Keratinocyte (primary cell): Measurements from ENCODE around the gene ERC2. TPM values are rescaled to one million over a fixed set of nuclear protein-coding genes. Genes with fewer than 3 reads are reported as not detected.

Experiments
- DNase-seq: peaks from one replicate; pipeline ENCODE4 v3.0.0-alpha.2; 2011; ENCODE audit warnings: low read depth, missing footprints, low spot score
- FAIRE-seq: peaks from 2 replicates; lab custom pipeline; 2011; peaks lifted over from hg19 to GRCh38; lab: Jason Lieb, UNC
- H2AFZ ChIP-seq: 2 replicates; pipeline ENCODE4 v1.6.0; 2012; ENCODE audit warnings: low read length, control low read depth, inconsistent platforms; ENCODE audit not compliant: control insufficient read depth
- H3K27ac ChIP-seq: 2 replicates; pipeline ENCODE4 v1.5.1; 2011; ENCODE audit warnings: low read length; ENCODE audit not compliant: control insufficient read depth, insufficient read depth
- H3K27me3 ChIP-seq: 3 replicates; pipeline ENCODE4 v1.6.0; 2011; ENCODE audit warnings: low read length; ENCODE audit not compliant: control insufficient read depth, insufficient read depth; ENCODE audit errors: extremely low read depth
- H3K36me3 ChIP-seq, 2 experiments: 2 replicates in 1 of 2; 3 replicates in 1 of 2; pipeline ENCODE4 v1.5.1; 2011; ENCODE audit warnings: low read length in 2 of 2, mild to moderate bottlenecking in 1 of 2; ENCODE audit not compliant: control insufficient read depth in 2 of 2, insufficient read depth in 2 of 2; ENCODE audit errors: extremely low read depth in 1 of 2
- H3K4me1 ChIP-seq: 3 replicates; pipeline ENCODE4 v1.5.1; 2011; ENCODE audit warnings: low read length; ENCODE audit not compliant: control insufficient read depth, insufficient read depth; ENCODE audit errors: extremely low read depth
- H3K4me2 ChIP-seq: 3 replicates; pipeline ENCODE4 v1.6.0; 2011; ENCODE audit warnings: low read depth, low read length; ENCODE audit not compliant: control insufficient read depth, insufficient read depth; ENCODE audit errors: extremely low read depth
- H3K4me3 ChIP-seq, 3 experiments: fragments of 200-600 bp in 1 of 3; sonication (generic) in 1 of 3; 2 replicates in 2 of 3; 3 replicates in 1 of 3; pipeline ENCODE4 v1.5.1; 2011 to 2016; ENCODE audit warnings: low read length in 3 of 3, mild to moderate bottlenecking in 3 of 3, control low read depth in 2 of 3, inconsistent platforms in 1 of 3, low read depth in 1 of 3, mixed read lengths in 1 of 3, mixed run types in 1 of 3, moderate library complexity in 1 of 3; ENCODE audit not compliant: control insufficient read depth in 2 of 3, insufficient read depth in 2 of 3; ENCODE audit errors: extremely low read depth in 1 of 3
- H3K79me2 ChIP-seq: 2 replicates; pipeline ENCODE4 v1.6.0; 2012; ENCODE audit warnings: low read length; ENCODE audit not compliant: control insufficient read depth, insufficient read depth
- H3K9ac ChIP-seq: 3 replicates; pipeline ENCODE4 v1.6.0; 2011; ENCODE audit warnings: low read length; ENCODE audit not compliant: control insufficient read depth, insufficient read depth; ENCODE audit errors: extremely low read depth
- H3K9me1 ChIP-seq: 3 replicates; pipeline ENCODE4 v1.6.0; 2011; ENCODE audit warnings: low read length; ENCODE audit not compliant: control insufficient read depth, insufficient read depth; ENCODE audit errors: extremely low read depth
- H3K9me3 ChIP-seq: 2 replicates; pipeline ENCODE4 v1.5.1; 2012; ENCODE audit warnings: low read depth, low read length; ENCODE audit not compliant: control insufficient read depth
- H4K20me1 ChIP-seq: 3 replicates; pipeline ENCODE4 v1.6.0; 2011; ENCODE audit warnings: low read length; ENCODE audit not compliant: control insufficient read depth, insufficient read depth; ENCODE audit errors: extremely low read depth
- CTCF ChIP-seq, 3 experiments: IDR thresholded peaks in 1 of 3; conservative IDR thresholded peaks in 1 of 3; optimal IDR thresholded peaks in 1 of 3; 2 replicates in 2 of 3; 3 replicates in 1 of 3; pipeline versions ENCODE3 to v1.5.1; 2011; ENCODE audit warnings: low read length in 3 of 3, mild to moderate bottlenecking in 3 of 3, moderate library complexity in 2 of 3, control low read depth in 1 of 3, inconsistent platforms in 1 of 3; ENCODE audit not compliant: insufficient read depth in 2 of 3; ENCODE audit errors: extremely low read depth in 1 of 3
- EZH2 ChIP-seq: IDR thresholded peaks from one replicate; pipeline ENCODE4 v1.6.1; 2012; ENCODE audit warnings: inconsistent platforms, mild to moderate bottlenecking, low read length, moderate library complexity
- dilution Hi-C: fragments of 300-500 bp; cut with MboI; formaldehyde crosslinking; loops from one replicate; pipeline ENCODE4 v1.7.0; 2020; ENCODE audit warnings: low sequenced_read_pairs; ENCODE audit not compliant: extremely low pct_ligation_motif_present
- polyA plus RNA-seq, 5 experiments: library from polyadenylated mRNA; depleted of rRNA in 3 of 5; stranded (reverse) in 3 of 5; stranded (forward) in 1 of 5; unstranded in 1 of 5; fragments of >200 nt; gene quantifications; 1 replicate in 1 of 5; 2 replicates in 3 of 5; 3 replicates in 1 of 5; pipeline versions ENCODE4 v1.2.1 to v1.2.3, GENCODE V29; 2011 to 2012; ENCODE audit warnings: missing spikeins in 2 of 5, low read depth in 1 of 5, low replicate concordance in 1 of 5

The ERC2 gene
- polyA plus RNA-seq, 1 donor (not counting 4 experiments of a cell fraction or from before 2014, with no cell fraction given) = 0.08 TPM

- FAIRE-seq (no peak), DNase-seq (no peak)
- no peaks in the 10 kb centered on the region for H3K4me1 ChIP-seq
- H3K4me3 ChIP-seq = no peak overlapping the region
- dilution Hi-C loops = no loop called here
- no peak overlapping the region for H3K27ac ChIP-seq
- H4K20me1 ChIP-seq = no peaks in the 10 kb centered on the region
- H3K9ac ChIP-seq = no peak overlapping the region
- no peak overlapping the region for H3K4me2 ChIP-seq
- no peaks in the 10 kb centered on the region for H3K79me2 ChIP-seq
- no peaks in the 10 kb centered on the region for H3K9me3 ChIP-seq
- H2AFZ ChIP-seq = no peak overlapping the region
- TF ChIP-seq CTCF (optimal IDR thresholded peaks at IDR 0.05 in 1 of 3, IDR thresholded peaks at IDR 0.05 in 1 of 3, conservative IDR thresholded peaks at IDR 0.05 in 1 of 3; ENCODE audit: extremely low read depth in 1 of 3, insufficient read depth in 2 of 3, low read length in 3 of 3) = no peak
- no peaks in the 10 kb centered on the region for H3K36me3 ChIP-seq
- no peaks in the 10 kb centered on the region for H3K27me3 ChIP-seq
- no peaks in the 10 kb centered on the region for H3K9me1 ChIP-seq
Measured at GRCh38 chr3:55567121-55567520, 901.1 kb downstream of the ERC2 start.

GRCh38 chr3:55565521-55565920 lies 902.7 kb downstream of the ERC2 start:
- no peaks in the 10 kb centered on the region for H3K27me3 ChIP-seq
- TF ChIP-seq EZH2 = no peak
- TF ChIP-seq CTCF (optimal IDR thresholded peaks at IDR 0.05 in 1 of 3, IDR thresholded peaks at IDR 0.05 in 1 of 3, conservative IDR thresholded peaks at IDR 0.05 in 1 of 3; ENCODE audit: extremely low read depth in 1 of 3, insufficient read depth in 2 of 3, low read length in 3 of 3) = no peak
- no peak overlapping the region for H3K4me2 ChIP-seq
- no peak overlapping the region for H3K4me3 ChIP-seq
- no peak overlapping the region for H3K9ac ChIP-seq
- H4K20me1 ChIP-seq = no peaks in the 10 kb centered on the region
- no peak overlapping the region for H2AFZ ChIP-seq
- no peaks in the 10 kb centered on the region for H3K79me2 ChIP-seq
- no peaks in the 10 kb centered on the region for H3K36me3 ChIP-seq
- H3K9me1 ChIP-seq = no peaks in the 10 kb centered on the region
- H3K4me1 ChIP-seq = no peaks in the 10 kb centered on the region
- no peak overlapping the region for H3K27ac ChIP-seq
- dilution Hi-C loops = no loop called here
- no peaks in the 10 kb centered on the region for H3K9me3 ChIP-seq
- no peak for FAIRE-seq
- no peak for DNase-seq
